Right lobe of liver (tissue), 4 donors: ENCODE results near the gene TACSTD2.

Experiments used
- CTCF ChIP-seq, 4 donors: fragments of 200-600 bp in 3 of 4; fragments of 450-650 bp in 1 of 4; IDR thresholded peaks; one replicate each; pipeline versions ENCODE4 v1.5.1 to v1.8.0; 2016 to 2022; ENCODE audit warnings: antibody characterized with exemption in 4 of 4, mild to moderate bottlenecking in 2 of 4
- POLR2A ChIP-seq: fragments of 450-650 bp; IDR thresholded peaks from one replicate; pipeline ENCODE4 v1.6.1; 2017; ENCODE audit warnings: antibody characterized with exemption, mild to moderate bottlenecking
- donor health status: DM: no; HTN: no; CAD: no.
- donor health status: DM: no; HTN: no; CAD: no.
- donor health status: DM: no; HTN: yes; CAD: no.

- no peak for TF ChIP-seq CTCF (IDR thresholded peaks at IDR 0.05)
- no peak for TF ChIP-seq POLR2A
Observed at GRCh38 chr1:58575551-58576324, 1.3 kb downstream of the TACSTD2 start.
